ENCODE data around the gene DYRK2. TPM values are rescaled to one million over a fixed set of nuclear protein-coding genes. Genes with fewer than 3 reads are reported as not detected.

The DYRK2 gene
- total RNA-seq, 1 donor from 2014 or later: 48.1 TPM

DNA sequence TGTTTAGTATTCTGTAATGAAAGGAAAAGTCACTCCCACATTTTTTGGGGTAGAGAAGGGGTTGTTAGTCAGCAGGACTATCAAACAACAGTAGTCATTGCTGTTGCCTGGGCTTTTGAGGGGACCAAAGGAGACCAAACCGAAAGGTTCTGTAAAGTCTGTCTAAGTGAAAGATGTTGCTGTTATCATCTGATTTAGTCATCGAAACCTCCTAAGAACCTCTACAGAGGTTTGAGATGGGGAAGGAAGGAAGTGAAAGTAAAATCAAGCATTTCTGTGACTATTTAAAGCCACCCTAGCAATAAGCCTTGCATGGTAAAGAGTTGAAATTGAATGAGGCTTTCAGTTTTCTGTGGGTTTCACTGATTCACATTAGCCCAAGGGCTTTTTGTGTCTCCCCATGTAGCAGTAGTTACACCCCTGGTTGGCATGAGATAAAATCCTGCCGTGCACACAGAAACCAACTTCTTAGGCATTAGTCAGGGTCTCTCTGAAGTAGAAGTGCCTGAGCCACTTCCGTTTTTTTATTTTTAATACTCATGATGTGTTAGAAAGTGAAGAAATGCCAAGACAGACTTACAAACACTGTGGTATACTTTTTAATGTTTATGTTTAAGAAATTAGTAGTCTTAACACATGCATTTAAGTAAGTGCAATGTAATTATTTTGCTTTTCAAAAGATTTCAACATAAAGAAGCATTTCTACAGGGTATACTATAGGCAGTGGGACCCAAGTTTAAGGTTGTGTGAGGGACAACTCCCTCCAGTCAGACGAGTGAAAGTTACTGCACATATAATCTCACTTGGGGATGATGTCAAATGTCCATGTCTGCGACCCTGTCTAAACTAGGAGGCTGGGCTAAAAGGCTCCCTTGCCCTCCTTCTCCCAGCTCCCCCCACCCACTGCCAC lies 50.4 kb downstream of the DYRK2 start:
- Mint-ChIP-seq H3K27ac (no peak overlapping the region), H3K4me1 (ENCODE audit: low read depth) (peaks cover 4% of the 10 kb centered on the region), H3K4me3 (ENCODE audit: low read depth) (no peak overlapping the region), H3K9me3 (ENCODE audit: low read depth) (no peaks in the 10 kb centered on the region), H3K36me3 (ENCODE audit: insufficient read depth) (no peaks in the 10 kb centered on the region), H3K27me3 (no peaks in the 10 kb centered on the region)
- no peak for DNase-seq (ENCODE audit: low spot score, unreplicated experiment)
- TF ChIP-seq, protein P1, sequence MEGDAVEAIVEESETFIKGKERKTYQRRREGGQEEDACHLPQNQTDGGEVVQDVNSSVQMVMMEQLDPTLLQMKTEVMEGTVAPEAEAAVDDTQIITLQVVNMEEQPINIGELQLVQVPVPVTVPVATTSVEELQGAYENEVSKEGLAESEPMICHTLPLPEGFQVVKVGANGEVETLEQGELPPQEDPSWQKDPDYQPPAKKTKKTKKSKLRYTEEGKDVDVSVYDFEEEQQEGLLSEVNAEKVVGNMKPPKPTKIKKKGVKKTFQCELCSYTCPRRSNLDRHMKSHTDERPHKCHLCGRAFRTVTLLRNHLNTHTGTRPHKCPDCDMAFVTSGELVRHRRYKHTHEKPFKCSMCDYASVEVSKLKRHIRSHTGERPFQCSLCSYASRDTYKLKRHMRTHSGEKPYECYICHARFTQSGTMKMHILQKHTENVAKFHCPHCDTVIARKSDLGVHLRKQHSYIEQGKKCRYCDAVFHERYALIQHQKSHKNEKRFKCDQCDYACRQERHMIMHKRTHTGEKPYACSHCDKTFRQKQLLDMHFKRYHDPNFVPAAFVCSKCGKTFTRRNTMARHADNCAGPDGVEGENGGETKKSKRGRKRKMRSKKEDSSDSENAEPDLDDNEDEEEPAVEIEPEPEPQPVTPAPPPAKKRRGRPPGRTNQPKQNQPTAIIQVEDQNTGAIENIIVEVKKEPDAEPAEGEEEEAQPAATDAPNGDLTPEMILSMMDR (IDR thresholded peaks at IDR 0.05; ENCODE audit: unreplicated experiment): no peak

DNA sequence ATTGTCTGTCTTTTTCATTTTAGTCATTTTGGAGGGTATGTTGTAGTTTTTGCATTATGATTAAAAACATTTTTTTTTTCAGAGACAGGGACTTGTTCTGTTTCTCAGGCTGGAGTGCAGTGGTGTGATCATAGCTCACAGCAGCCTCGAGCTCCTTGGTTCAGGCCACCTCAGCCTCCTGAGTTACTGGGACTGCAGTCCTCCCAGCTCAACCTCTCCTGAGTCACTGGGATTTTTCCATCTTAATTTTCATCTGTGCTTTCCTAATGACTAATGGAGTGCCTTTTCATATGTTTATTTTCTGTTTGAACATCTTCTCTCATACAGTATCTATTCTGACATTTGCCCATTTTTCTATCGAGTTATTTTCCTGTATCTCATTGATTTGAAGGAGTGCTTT lies 52.6 kb downstream of the DYRK2 start:
- TF ChIP-seq, protein P1 (IDR thresholded peaks at IDR 0.05; ENCODE audit: unreplicated experiment): no peak
- H3K36me3 Mint-ChIP-seq (ENCODE audit: insufficient read depth): no peaks in the 10 kb centered on the region
- peaks cover 4% of the 10 kb centered on the region for H3K4me1 Mint-ChIP-seq (ENCODE audit: low read depth)
- H3K9me3 Mint-ChIP-seq (ENCODE audit: low read depth): no peaks in the 10 kb centered on the region
- peaks cover 5% of the 10 kb centered on the region for H3K27me3 Mint-ChIP-seq
- DNase-seq (ENCODE audit: low spot score, unreplicated experiment): no peak
- H3K4me3 Mint-ChIP-seq (ENCODE audit: low read depth): no peak overlapping the region
- no peak overlapping the region for H3K27ac Mint-ChIP-seq

DNA sequence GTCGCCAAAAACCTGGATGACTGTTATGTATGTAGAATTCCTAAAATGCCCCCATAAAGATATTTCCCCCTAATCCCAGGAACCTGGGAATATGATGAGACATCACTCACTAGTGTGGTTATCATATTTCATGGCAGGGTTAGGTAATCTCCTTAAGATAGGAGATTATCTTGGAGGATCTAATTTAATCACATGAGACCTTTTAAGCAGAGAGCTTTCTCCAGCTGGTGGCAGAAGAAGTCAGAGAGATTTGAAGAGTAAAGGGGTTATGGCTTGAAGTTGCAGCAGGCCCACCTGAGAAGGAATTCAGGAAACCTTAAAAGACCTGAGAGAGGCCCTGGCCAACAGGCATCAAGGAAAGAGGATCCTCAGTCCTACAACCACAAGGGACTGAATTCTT lies 53.6 kb downstream of the DYRK2 start:
- Mint-ChIP-seq H3K4me1 (ENCODE audit: low read depth) (peaks cover 4% of the 10 kb centered on the region), H3K4me3 (ENCODE audit: low read depth) (no peak overlapping the region), H3K9me3 (ENCODE audit: low read depth) (no peaks in the 10 kb centered on the region), H3K27ac (no peak overlapping the region), H3K36me3 (ENCODE audit: insufficient read depth) (no peaks in the 10 kb centered on the region), H3K27me3 (peaks cover 5% of the 10 kb centered on the region)
- no peak for DNase-seq (ENCODE audit: low spot score, unreplicated experiment)
- TF ChIP-seq, protein P1 (IDR thresholded peaks at IDR 0.05; ENCODE audit: unreplicated experiment): no peak

DNA sequence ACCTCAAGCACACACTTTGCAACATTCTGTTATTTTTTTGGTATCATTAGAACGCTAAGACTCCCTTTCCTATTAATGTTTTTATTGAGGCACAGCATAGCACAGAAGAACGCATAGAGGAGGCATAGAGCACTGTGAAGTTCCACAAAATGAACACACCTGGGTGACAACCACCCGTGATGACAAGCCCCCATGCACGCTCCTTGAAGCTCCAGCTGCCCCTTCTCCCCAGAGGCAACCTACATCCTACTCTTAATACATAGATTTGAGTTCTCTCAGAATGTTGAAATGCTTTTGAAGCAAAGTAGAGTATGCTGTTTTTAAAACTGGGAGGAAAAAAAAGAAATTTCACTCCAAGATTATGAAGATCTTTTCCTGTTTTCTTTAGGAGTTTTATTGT lies 55.5 kb downstream of the DYRK2 start:
- H3K9me3 Mint-ChIP-seq (ENCODE audit: low read depth): no peaks in the 10 kb centered on the region
- no peaks in the 10 kb centered on the region for H3K36me3 Mint-ChIP-seq (ENCODE audit: insufficient read depth)
- H3K27ac Mint-ChIP-seq: no peak overlapping the region
- TF ChIP-seq, protein P1 (IDR thresholded peaks at IDR 0.05; ENCODE audit: unreplicated experiment): no peak
- no peak overlapping the region for H3K4me3 Mint-ChIP-seq (ENCODE audit: low read depth)
- H3K4me1 Mint-ChIP-seq (ENCODE audit: low read depth): peaks cover 6% of the 10 kb centered on the region
- DNase-seq (ENCODE audit: low spot score, unreplicated experiment): no peak
- H3K27me3 Mint-ChIP-seq: peaks cover 5% of the 10 kb centered on the region

DNA sequence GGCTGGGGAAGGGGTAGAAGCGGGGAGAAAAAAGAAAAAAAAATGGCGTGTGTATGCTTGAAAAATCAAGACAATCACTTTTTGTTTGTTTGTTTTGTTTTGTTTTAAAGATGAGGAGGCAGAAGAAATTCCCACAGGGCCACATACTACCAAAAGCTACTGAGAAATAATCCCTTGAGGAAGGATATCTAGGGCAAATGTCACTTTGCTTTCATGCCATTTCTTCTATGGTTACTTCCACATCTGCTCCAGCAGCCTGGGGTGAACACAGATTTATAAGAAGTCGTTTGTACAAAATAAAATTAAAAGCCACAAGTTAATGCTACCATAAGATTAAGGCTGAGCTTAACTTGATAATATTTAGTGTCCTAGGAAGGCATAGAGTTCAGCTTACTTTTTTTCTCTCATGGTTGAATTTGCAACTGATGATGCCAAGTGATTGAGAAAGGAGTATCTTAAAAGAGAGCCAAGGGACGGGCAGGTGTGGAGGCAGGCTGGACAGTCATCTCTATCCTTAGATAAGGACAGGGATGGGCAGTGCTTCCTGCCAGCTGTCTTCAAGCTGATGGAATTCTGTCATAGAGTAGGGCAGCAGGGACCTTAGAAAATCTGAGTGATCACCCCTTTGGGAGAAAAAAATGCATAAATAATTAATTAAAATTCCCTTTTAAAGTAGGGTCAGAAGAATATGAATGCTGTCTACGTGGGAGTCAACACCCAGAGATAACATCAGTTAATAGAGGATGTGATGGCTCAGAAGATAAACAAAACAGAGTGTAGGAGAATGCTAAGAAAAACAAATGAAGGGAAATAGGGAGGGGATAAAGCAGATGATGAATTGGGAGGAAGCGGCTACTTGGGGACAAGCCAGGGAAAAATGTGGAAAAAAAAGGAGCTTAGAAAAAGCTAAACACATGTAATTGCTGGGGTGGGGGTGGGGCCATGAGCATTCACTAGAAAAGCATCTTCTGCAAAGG lies 57.1 kb downstream of the DYRK2 start:
- H3K27ac Mint-ChIP-seq: no peak overlapping the region
- peaks cover 5% of the 10 kb centered on the region for H3K27me3 Mint-ChIP-seq
- no peaks in the 10 kb centered on the region for H3K36me3 Mint-ChIP-seq (ENCODE audit: insufficient read depth)
- peaks cover 9% of the 10 kb centered on the region for H3K4me1 Mint-ChIP-seq (ENCODE audit: low read depth)
- TF ChIP-seq, protein P1 (IDR thresholded peaks at IDR 0.05; ENCODE audit: unreplicated experiment): no peak
- no peak overlapping the region for H3K4me3 Mint-ChIP-seq (ENCODE audit: low read depth)
- H3K9me3 Mint-ChIP-seq (ENCODE audit: low read depth): no peaks in the 10 kb centered on the region
- DNase-seq (ENCODE audit: low spot score, unreplicated experiment): no peak

Measured in progenitor cell of endocrine pancreas (in vitro differentiated cells).